HK-2 (cell line): Measurements from ENCODE around the gene PCDHGB4.
A peak's percentile ranks its signal among the peaks of the same experiment; 100 is the strongest.
"Not testable (repeated sequence)": the region's sequence is repeated elsewhere in the genome, so short reads cannot be mapped to it uniquely, and the experiment has no call there.

Source experiments
- DNase-seq: peaks from one replicate; pipeline ENCODE4 v3.0.0-alpha.2; 2018; ENCODE audit not compliant: unreplicated experiment

PCDHGB4 gene

DNA sequence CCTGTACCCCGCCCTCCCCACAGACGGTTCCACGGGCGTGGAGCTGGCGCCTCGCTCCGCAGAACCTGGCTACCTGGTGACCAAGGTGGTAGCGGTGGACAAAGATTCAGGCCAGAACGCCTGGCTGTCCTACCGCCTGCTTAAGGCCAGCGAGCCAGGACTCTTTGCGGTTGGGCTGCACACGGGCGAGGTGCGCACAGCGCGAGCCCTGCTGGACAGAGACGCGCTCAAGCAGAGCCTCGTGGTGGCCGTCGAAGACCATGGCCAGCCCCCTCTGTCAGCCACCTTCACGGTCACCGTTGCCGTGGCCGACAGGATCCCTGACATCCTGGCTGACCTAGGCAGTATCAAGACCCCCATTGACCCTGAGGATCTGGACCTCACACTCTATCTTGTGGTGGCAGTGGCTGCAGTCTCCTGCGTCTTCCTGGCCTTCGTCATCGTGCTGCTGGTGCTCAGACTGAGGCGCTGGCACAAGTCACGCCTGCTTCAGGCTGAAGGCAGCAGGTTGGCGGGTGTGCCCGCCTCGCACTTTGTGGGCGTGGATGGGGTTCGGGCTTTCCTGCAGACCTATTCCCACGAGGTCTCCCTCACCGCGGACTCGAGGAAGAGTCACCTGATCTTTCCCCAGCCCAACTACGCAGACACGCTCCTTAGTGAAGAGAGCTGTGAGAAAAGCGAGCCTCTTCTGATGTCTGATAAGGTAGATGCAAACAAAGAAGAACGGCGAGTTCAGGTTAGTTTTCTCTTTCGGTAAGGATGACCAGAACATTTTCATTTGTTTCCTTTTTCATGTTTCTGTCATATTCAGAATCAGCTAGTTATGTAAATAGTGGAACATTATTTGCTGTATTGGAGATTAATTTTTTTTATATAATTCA lies 21.2 kb upstream of the PCDHGB4 start:
- no peak for DNase-seq

DNA sequence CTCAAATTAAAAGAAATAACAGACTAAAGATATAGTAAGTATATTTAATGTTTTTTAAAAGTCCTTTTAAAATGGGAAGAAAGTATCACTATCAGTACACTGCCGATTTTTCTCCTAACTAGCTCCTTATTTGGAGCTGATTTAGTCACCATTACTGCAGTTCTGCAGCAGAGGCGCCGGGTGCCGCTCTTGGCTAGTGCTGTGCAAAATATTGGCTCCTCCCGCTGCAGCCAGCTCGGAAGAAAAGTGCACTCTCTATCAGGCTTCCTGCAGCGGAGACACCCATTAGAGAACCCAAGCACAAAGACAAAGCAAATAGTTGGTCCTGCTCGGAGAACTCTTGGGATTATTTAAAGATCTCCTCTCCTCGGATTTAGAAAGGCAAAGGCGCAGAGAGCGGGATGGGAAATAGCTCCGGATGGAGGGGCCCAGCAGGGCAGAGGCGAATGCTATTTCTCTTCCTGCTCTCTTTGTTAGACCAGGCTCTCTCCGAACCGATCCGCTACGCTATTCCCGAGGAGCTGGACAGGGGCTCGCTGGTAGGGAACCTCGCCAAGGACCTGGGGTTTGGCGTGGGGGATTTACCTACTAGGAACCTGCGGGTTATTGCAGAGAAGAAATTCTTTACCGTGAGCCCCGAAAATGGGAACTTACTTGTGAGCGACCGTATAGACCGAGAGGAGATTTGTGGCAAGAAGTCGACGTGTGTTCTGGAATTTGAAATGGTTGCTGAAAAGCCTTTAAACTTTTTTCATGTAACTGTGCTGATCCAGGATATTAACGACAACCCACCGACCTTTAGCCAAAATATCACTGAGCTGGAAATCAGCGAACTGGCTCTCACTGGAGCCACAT lies 17.3 kb upstream of the PCDHGB4 start, which contains the start of gene PCDHGB3:
PCDHGB3 (plus strand) TSS at position 249 of the 855 bp plus-strand sequence; CDS start at position 402, 153 bp downstream.
- no peak for DNase-seq

DNA sequence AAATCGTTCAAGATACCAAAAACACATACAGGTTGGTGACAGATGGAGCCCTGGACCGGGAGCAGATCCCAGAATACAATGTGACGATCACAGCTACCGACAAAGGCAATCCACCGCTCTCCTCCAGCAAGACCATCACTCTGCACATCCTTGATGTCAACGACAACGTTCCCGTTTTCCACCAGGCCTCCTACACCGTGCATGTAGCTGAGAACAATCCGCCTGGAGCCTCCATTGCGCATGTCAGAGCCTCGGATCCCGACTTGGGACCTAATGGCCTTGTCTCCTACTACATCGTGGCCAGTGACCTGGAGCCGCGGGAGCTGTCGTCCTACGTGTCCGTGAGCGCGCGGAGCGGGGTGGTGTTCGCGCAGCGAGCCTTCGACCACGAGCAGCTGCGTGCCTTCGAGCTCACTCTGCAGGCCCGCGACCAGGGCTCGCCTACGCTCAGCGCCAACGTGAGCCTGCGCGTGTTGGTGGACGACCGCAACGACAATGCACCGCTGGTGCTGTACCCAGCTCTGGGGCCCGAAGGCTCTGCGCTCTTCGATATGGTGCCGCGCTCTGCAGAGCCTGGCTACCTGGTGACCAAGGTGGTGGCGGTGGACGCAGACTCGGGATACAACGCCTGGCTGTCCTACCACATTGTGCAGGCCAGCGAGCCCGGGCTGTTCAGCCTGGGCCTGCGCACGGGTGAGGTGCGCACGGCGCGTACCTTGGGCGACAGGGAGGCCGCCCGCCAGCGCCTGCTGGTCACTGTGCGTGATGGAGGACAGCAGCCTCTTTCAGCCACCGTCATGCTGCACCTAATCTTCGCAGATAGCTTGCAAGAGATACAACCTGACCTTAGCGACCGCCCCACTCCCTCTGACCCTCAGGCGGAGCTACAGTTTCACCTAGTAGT lies 15.7 kb upstream of the PCDHGB4 start:
- DNase-seq = no peak

DNA sequence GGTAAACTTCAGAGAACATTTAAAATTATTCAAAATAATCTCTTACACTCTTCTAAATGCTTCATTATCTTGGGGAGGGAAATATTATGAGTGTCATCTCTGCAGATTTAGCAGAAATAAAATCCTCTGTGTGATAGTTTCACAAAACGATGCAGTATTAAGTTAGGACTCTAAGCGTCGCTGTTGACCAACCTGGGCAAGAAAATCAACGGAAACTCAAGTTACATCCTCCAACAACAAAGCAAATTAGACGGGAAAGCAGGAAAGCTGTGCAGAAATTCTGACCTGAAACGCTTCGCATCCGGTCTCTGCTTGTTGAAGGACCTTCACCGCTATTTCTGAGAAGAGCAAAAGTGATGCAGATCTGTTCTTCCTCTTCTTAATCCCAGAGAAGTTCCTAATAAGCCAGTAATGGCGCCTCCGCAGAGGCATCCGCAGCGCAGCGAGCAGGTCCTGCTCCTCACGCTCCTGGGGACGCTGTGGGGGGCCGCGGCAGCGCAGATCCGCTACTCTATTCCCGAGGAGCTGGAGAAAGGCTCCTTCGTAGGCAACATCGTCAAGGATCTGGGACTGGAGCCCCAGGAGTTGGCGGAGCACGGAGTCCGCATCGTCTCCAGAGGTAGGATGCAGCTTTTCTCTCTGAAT lies 13.7 kb upstream of the PCDHGB4 start, which contains the start of gene PCDHGA6:
PCDHGA6 (plus strand) TSS at position 219 of the 645 bp plus-strand sequence; CDS start at position 412, 193 bp downstream.
- DNase-seq = no peak

- no peak for DNase-seq
These were observed 12.9 kb upstream of the PCDHGB4 start for GRCh38 chr5:141374627-141375026.

DNA sequence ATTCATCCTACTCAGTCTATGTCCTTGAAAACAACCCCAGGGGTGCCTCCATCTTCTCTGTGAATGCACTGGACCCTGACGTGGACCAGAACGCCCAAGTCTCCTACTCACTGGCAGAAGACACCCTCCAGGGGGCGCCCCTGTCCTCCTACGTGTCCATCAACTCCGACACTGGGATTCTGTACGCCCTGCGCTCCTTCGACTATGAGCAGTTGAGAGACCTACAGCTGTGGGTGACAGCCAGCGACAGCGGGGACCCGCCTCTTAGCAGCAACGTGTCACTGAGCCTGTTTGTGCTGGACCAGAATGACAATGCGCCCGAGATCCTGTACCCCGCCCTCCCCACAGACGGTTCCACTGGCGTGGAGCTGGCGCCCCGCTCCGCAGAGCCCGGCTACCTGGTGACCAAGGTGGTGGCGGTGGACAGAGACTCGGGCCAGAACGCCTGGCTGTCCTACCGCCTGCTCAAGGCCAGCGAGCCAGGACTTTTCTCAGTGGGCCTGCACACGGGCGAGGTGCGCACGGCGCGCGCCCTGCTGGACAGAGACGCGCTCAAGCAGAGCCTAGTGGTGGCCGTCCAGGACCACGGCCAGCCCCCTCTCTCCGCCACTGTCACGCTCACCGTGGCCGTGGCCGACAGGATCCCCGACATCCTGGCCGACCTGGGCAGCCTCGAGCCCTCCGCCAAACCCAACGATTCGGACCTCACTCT lies 11.9 kb upstream of the PCDHGB4 start:
- not testable (repeated sequence) for DNase-seq

DNA sequence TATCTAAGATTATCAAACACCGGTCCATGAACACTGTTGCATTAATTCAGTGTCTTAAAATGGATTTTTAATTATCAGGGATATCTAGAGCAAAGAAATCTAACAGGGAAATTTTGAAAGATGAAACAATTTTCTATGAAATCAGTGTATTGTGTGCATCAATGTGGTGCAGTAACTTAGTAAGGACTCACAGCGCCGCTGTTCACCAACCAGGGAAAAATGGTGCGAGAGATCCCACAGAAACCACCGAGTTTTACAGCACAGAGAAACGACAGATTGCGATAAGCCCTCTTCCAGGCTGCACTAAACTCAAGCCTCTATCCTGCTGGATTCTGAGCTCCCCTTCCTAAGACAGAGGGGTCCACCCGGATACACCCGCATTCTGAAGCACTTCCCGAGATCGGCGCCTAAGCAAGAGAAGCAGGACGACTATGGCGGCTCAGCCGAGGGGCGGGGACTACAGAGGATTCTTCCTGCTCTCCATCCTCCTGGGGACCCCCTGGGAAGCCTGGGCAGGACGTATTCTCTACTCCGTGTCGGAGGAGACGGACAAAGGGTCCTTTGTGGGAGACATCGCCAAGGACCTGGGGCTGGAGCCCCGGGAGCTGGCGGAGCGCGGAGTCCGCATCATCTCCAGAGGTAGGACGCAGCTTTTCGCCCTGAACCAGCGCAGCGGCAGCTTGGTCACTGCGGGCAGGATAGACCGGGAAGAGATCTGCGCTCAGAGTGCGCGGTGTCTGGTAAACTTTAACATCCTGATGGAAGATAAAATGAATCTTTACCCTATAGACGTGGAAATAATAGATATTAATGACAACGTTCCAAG lies 4.8 kb upstream of the PCDHGB4 start, which contains the start of gene PCDHGA7:
PCDHGA7 (plus strand) TSS at position 274 of the 826 bp plus-strand sequence; CDS start at position 432, 158 bp downstream.
- DNase-seq = peak; percentile 28

GRCh38 chr5:141383345-141383744 lies 4.2 kb upstream of the PCDHGB4 start:
- DNase-seq = no peak

- DNase-seq = no peak
These were observed 2.8 kb upstream of the PCDHGB4 start for GRCh38 chr5:141384471-141385267.

DNA sequence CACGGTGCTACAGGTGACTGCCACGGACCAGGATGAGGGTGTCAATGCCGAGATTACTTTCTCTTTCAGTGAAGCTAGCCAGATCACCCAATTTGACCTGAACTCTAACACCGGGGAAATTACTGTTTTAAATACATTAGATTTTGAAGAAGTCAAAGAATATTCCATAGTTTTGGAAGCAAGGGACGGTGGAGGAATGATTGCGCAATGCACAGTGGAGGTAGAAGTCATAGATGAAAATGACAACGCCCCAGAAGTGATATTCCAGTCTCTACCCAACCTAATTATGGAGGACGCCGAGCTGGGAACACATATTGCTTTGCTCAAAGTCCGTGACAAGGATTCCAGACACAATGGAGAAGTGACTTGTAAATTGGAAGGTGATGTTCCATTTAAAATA lies 1.2 kb downstream of the PCDHGB4 start:
- no peak for DNase-seq

- DNase-seq = no peak
These were observed 1.9 kb downstream of the PCDHGB4 start for GRCh38 chr5:141389153-141390042.

DNA sequence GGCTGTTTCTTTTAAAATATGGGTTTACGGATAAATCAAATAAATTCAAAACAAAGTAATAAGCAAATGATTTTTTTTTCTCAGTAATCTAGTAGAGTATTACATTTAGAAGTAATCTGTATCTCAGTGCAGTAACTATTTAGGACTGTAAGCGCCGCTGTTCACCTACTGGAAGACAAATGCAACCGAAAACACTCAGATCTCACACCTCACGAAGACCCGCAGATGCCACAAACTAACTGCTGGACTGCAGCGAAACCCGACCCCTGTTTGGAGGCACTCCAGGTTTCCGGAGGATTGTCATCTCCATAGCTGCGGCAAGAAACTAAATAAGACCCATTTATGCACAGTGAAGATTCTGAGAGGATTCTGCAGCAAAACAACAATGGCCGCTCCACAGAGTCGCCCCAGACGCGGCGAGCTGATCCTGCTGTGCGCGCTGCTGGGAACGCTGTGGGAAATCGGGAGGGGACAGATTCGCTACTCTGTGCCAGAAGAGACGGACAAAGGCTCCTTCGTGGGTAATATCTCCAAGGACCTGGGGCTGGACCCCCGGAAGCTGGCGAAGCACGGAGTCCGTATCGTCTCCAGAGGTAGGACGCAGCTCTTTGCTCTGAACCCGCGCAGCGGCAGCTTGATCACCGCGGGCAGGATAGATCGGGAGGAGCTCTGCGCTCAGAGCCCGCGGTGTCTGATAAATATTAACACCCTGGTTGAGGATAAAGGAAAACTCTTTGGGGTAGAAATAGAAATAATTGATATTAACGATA lies 5.1 kb downstream of the PCDHGB4 start, which contains the start of gene PCDHGA8:
PCDHGA8 (plus strand) TSS at position 205 of the 770 bp plus-strand sequence; CDS start at position 386, 181 bp downstream.
- DNase-seq = no peak

DNA sequence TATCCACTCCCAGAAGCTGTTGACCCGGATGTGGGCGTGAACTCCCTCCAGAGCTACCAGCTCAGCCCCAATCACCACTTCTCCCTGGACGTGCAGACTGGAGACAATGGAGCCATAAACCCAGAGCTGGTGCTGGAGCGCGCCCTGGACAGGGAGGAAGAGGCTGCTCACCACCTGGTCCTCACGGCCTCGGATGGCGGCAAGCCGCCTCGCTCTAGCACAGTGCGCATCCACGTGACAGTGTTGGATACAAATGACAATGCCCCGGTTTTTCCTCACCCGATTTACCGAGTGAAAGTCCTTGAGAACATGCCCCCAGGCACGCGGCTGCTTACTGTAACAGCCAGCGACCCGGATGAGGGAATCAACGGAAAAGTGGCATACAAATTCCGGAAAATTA lies 5.8 kb downstream of the PCDHGB4 start:
- no peak for DNase-seq

DNA sequence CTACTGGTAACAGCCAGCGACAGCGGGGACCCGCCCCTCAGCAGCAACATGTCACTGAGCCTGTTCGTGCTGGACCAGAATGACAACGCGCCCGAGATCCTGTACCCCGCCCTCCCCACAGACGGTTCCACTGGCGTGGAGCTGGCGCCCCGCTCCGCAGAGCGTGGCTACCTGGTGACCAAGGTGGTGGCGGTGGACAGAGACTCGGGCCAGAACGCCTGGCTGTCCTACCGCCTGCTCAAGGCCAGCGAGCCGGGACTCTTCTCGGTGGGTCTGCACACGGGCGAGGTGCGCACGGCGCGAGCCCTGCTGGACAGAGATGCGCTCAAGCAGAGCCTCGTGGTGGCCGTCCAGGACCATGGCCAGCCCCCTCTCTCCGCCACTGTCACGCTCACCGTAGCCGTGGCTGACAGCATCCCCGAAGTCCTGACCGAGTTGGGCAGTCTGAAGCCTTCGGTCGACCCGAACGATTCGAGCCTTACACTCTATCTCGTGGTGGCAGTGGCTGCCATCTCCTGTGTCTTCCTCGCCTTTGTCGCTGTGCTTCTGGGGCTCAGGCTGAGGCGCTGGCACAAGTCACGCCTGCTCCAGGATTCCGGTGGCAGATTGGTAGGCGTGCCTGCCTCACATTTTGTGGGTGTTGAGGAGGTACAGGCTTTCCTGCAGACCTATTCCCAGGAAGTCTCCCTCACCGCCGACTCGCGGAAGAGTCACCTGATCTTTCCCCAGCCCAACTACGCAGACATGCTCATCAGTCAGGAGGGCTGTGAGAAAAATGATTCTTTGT lies 7.1 kb downstream of the PCDHGB4 start:
- DNase-seq = not testable (repeated sequence)

DNA sequence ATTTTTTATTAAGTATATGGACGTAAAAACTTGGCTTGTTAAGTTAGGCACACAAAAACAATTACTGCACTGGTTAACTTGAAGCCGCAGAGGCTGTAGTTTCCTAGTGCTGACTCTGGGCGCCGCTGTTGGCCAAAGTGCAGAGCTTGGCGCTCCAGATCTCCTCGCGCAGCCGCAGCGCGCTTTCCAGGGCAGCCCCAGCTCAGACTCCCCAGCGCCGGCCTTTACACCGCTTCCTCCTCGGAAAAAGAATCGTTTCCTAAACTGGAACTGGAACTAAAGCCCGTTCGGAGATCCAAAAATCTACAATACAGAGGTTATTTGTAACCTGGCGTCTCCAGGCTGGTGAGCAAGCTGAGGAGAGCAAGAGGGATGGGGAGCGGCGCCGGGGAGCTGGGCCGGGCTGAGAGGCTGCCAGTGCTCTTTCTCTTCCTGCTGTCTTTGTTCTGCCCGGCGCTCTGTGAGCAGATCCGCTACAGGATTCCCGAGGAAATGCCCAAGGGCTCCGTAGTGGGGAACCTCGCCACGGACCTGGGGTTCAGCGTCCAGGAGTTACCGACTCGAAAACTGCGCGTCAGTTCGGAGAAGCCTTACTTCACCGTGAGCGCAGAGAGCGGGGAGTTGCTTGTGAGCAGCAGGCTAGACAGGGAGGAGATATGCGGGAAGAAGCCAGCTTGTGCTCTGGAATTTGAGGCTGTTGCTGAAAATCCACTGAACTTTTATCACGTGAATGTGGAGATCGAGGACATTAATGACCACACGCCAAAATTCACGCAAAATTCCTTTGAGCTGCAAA lies 10.5 kb downstream of the PCDHGB4 start, which contains the start of gene PCDHGB5:
PCDHGB5 (plus strand) TSS at position 192 of the 796 bp plus-strand sequence; CDS start at position 373, 181 bp downstream.
- DNase-seq = peak; percentile 12
